ENCODE results near the gene ATP7B.

The ATP7B gene

DNA sequence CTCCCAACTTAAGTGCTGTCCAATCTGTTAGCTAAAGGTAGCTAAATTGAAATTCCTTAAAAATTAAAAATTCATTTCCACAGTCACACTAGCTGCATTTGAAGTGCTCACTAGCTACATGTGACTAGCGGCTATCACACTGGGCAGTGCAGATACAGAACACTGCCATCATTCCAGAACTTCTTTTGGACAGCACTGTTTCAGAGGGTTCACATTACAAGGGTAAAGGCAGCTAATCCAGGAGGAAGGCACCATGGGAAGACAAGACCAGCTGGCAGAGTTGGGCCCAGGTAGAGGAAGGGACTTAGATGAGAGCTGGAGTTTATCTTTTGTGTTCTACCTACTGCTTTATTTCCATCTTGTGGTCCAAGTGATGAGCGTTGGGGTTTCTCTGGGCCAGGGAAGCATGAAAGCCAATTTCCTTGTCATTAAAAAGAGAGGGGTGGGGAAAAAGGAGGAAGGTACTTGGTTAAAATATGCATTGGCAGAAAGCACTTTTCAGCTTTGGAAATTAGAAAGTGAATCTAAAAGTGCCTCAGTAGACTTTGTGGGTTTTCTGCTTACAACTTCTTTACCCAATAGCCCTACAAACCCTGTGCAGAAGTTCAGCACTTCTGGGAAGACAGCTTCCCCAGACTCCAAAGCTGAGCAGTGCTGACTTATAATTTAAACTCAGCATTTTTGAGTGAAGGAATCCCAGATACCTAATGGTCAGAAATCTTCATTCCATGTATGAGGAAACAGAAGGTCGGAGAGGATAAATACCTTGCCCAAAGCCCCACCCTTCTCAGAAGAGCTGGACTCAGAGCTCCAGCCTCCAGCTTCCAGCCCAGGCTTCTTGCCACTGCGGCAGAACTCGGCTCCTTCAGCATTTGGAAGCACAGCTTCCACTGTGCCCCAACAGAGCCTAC, 49.5 kb downstream of the ATP7B start:
- DNase-seq (ENCODE audit: low read depth in 1 of 2, low spot score in 1 of 2) = no peak
- in situ Hi-C loops (cut with HindIII; ENCODE audit: low pct_unique_long_range_greater_than_20kb, low sequenced_read_pairs) = no loop called here
- TF ChIP-seq JUND (IDR thresholded peaks at IDR 0.05; ENCODE audit: low read depth) = no peak

DNA sequence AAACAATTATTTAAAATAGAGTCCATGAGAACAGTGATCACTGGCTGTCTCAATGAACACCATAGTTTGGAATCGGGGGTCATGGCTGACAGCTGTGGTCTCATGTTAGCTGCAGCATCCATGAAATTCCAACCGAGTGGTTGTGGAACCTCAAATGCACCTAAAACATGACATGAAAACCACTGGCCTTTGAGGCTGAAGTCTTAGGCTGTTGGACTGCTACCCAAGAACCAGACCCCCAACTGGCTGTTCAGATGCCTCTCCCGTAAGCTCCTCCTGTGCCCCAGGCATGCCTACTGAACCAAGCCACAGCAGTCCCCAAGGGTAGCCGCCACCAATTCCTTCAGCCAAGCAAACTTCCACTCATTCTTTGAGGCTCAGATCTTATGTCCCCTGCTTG, 50.5 kb downstream of the ATP7B start:
- DNase-seq (ENCODE audit: low read depth in 1 of 2, low spot score in 1 of 2) = no peak
- in situ Hi-C loops (cut with HindIII; ENCODE audit: low pct_unique_long_range_greater_than_20kb, low sequenced_read_pairs) = no loop called here
- TF ChIP-seq JUND (IDR thresholded peaks at IDR 0.05; ENCODE audit: low read depth) = no peak

DNA sequence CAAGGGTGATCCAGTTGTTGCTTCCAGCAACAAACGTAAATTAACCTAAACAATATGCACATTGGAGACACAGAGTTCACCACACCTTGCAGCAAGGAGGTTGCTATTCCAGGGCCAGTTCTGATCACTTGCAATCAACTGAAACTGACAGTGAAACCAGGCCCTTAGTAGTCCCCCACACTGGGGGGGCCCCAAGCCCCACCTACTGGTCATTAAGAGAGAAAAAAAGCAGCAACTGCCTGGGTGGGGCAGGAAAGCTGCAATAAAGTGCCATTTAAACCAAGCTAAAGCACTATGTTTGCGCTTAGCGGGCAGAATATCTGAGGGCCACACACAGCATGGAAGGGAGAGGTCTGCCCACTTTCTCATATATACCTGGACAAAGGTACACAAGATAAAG, 51.5 kb downstream of the ATP7B start:
- no peak for TF ChIP-seq JUND (IDR thresholded peaks at IDR 0.05; ENCODE audit: low read depth)
- DNase-seq (ENCODE audit: low read depth in 1 of 2, low spot score in 1 of 2) = no peak
- in situ Hi-C loops (cut with HindIII; ENCODE audit: low pct_unique_long_range_greater_than_20kb, low sequenced_read_pairs) = no loop called here

DNA sequence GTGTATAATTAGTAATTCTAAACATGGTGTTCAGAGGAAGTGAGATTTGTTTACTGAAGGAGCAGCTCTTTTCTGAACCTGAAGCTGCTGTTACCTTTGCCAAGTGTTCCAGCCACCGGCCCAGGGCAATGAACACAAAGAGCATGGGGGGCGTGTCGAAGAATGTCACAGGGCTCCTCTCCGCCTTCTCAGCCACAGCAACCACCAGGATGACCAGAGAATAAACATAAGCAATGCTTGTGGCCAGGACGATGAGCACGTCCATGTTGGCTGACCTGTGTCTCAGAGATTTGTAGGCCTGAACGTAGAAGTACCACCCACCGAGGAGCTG, 53.1 kb downstream of the ATP7B start:
- TF ChIP-seq JUND (IDR thresholded peaks at IDR 0.05; ENCODE audit: low read depth) = no peak
- in situ Hi-C loops (cut with HindIII; ENCODE audit: low pct_unique_long_range_greater_than_20kb, low sequenced_read_pairs) = no loop called here
- DNase-seq (ENCODE audit: low read depth in 1 of 2, low spot score in 1 of 2) = peak in 1 of 2 experiments; percentile 23

DNA sequence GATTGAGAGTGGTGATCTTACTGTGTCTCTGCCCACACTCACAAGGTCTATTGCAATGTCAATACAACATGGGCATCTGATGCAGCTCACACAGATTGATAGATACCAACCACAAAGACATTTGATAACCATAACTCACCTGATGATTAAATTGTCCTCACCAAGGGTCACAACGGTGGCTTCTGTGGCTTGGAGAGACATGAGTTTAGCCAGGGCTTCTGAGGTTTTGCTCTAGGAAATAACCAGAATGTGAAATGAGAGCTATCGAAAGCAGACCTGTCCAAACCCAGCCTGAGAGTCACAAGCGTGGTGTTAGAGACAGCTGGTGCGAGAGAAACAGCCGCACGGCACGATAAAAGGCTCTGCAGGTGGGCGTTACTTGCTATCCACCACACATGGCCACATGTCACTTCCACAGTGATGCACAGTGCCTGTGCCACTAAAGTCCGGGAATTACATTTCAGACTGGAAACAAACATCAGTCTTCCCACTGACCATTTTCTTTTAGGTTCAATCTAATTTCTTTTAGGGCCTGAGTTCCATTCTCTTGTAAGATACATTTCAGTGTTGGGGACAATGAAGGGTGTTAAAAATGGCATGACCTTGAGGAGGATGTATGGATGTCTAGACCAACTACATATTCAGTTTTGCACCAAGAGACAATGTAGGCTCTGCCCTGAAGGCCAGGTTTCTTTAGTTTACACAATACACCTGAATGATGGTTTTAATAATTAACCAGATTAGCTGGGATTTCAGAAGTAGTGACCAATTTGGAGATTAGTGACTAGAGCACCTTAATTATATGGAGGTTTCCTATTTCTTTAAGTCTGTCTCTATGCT, 53.7 kb downstream of the ATP7B start:
- in situ Hi-C loops (cut with HindIII; ENCODE audit: low pct_unique_long_range_greater_than_20kb, low sequenced_read_pairs) = no loop called here
- DNase-seq (ENCODE audit: low read depth in 1 of 2, low spot score in 1 of 2) = no peak
- TF ChIP-seq JUND (IDR thresholded peaks at IDR 0.05; ENCODE audit: low read depth) = no peak

DNA sequence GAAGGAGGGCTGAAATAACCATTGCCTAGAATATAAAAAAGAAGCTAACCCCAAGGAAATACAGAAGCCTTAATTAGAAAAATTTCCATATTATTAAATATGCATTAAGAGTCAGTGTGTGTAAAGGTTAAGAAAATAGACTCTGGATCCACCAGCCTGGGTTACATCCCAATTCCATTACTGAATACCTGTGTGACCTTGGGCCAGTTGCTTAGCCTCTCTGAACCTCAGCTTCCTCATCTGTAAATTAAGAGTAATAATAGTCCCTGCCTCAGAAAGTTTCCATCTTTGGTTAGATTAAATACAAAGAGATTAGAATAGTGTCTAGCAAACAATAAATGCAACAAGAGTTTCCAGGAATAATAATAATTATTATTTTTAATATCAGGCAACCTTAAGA, 54.5 kb downstream of the ATP7B start:
- no peak for DNase-seq (ENCODE audit: low read depth in 1 of 2, low spot score in 1 of 2)
- TF ChIP-seq JUND (IDR thresholded peaks at IDR 0.05; ENCODE audit: low read depth) = no peak
- in situ Hi-C loops (cut with HindIII; ENCODE audit: low pct_unique_long_range_greater_than_20kb, low sequenced_read_pairs) = no loop called here

DNA sequence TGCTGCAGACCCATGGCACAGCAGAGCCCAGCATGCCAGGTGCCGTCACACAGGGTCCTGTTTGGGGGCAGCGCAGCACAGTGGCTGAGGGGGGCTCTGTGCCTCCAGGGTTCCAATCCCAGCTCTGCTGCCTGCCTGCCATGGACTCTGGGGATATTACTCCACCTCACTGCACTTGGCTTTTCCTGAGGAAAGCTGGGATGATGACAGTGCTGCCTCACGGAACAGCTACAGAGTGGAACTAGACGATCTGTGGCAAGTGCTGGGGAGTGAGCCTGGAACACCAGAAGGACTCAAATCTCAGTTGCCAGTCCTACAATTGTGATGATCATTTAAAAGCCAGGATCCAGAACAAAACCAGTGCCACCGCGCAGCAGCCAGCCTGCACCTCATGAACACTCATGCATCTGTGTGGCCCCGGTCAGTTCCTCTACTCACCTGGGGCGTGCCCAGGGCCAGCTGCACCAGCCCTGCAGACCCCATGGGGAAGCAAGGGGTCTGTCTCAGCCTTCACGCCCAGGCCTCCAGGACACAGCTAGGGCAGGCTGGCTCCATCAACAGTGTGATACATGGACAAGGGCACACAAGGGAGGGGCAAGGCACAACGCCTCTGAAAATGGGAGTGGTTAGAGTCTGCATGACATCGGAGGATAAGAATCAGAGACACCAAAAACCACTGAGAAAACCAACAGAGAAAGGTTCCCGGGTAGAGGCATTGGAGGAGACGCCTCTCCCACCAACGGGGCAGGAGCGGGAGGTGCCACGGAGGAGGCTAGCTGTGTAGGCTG, 55.2 kb downstream of the ATP7B start:
- peak in 1 of 2 experiments; percentile 4 for DNase-seq (ENCODE audit: low read depth in 1 of 2, low spot score in 1 of 2)
- in situ Hi-C loops (cut with HindIII; ENCODE audit: low pct_unique_long_range_greater_than_20kb, low sequenced_read_pairs) = no loop called here
- TF ChIP-seq JUND (IDR thresholded peaks at IDR 0.05; ENCODE audit: low read depth) = no peak

DNA sequence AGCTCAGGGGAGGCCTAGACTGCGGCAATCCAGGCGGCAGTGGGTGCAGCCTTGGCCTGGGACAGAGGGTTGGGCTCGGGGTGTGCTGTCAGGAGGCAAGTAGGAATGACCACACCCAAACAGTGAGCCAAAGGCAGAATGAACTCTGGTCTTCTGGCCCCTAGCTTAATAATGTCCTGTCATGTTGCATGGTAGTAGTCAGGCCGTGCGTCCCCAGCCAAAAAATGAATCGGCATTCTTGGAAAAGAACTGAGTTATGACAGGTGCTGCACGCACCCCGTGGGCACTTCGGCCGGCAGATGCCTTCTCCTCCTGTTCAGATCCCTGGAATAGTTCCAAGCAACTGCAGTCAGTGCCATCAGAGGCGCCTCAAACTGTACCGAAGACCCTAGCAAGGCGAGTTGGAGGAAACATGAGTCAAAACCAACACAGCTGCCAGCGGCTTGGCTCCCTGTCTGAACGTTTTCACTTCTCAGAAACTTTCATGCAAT, 55.9 kb downstream of the ATP7B start:
- DNase-seq (ENCODE audit: low read depth in 1 of 2, low spot score in 1 of 2) = no peak
- TF ChIP-seq JUND (IDR thresholded peaks at IDR 0.05; ENCODE audit: low read depth) = no peak

DNA sequence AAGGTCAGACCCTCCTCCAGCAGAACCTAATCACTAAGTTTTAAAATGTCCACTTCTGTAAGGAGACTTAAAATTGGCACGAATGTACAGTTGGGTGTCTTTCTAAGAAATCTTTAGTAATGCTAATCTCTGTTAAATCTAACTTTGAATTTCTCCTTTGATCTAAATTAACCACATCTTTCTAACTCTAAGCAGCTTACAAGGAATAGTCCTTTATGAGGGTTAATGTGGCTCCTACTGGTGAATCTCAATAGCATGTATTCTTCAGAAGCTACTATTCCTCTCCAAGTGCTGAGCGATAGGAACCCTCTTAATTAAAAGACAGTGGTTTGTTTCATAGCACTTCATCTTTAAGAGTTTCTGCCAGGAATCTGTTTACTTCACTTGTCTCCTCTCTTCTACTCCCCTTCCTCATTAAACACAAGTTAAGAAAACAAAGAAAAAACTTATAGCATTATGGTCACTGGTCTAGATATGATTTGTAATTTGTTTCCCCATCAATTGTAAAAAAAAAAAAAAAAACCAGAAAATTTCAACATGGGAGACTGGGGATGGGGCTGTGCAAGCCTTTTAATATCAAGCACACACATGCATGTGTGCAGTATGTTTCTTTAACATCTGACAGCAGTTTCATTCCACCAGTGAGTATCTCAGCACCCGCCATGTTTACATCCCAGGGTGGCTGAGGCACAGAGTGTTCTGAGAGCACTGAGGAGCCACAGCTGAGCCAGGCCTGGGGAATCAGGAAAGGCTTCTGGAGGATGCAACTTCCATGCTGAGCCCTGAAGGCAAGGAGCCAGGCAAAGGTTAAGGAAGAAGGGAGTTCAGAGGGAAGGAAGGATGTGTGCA, 57.7 kb downstream of the ATP7B start:
- no peak for TF ChIP-seq JUND (IDR thresholded peaks at IDR 0.05; ENCODE audit: low read depth)
- no peak for DNase-seq (ENCODE audit: low read depth in 1 of 2, low spot score in 1 of 2)

More for the DNA sequence above, 55.9 kb downstream of the ATP7B start:
- in situ Hi-C loops (cut with HindIII; ENCODE audit: low pct_unique_long_range_greater_than_20kb, low sequenced_read_pairs) = no loop called here

DNA sequence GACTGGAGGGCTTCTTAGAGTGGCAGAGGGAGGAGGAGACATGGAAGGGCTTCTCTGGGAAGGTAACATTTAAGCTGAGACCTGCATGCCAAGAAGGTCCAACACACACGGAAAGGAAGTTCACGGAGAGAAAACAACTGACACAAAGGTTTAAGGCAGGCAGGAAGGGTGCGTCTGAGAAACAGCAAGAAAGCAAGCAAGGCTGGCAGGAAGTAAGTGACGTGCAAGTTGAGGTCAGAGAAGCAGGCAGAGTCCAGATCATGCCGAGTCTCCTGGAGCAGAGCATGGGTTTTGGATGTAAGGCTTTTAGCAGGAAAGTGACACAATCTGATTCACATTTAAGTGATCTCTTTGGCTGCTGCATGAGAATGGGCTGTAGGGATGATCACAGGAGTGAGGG, 60.5 kb downstream of the ATP7B start:
- no peak for TF ChIP-seq JUND (IDR thresholded peaks at IDR 0.05; ENCODE audit: low read depth)
- no peak for DNase-seq (ENCODE audit: low read depth in 1 of 2, low spot score in 1 of 2)
- in situ Hi-C loops (cut with HindIII; ENCODE audit: low pct_unique_long_range_greater_than_20kb, low sequenced_read_pairs) = no loop called here

More for the DNA sequence above, 57.7 kb downstream of the ATP7B start:
- in situ Hi-C loops (cut with HindIII; ENCODE audit: low pct_unique_long_range_greater_than_20kb, low sequenced_read_pairs) = no loop called here

DNA sequence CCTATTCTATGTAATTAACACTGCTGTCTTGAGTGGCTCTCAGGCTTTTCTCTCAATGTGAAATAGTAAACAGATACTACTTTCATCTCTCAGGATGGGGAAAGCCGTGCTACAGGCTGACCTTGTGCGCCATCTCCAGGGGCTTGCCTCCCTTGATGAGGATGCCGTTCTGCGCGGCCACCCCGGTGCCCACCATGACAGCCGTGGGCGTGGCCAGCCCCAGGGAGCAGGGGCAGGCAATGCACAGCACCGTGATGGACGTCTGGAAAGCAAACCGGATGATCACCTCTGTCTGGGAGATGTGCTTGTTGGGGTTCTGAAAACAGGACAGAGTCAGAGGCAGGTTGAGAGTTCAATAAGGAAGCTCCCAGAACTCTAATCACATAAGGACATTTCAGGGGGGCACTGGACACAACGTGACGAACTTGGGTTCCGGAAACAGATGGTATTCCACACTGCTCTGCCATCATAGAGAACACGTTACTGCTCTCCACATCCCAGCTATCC, 65.0 kb downstream of the ATP7B start:
- in situ Hi-C loops (cut with HindIII; ENCODE audit: low pct_unique_long_range_greater_than_20kb, low sequenced_read_pairs) = no loop called here
- TF ChIP-seq JUND (IDR thresholded peaks at IDR 0.05; ENCODE audit: low read depth) = no peak
- DNase-seq (ENCODE audit: low read depth in 1 of 2, low spot score in 1 of 2) = no peak

Data from T47D (cell line).